Effector memory CD4-positive, alpha-beta T cell (primary cell): Measurements from ENCODE around the gene SH3D19.

Experiments
- DNase-seq, 3 donors: peaks; one replicate each; pipeline ENCODE4 v3.0.0-alpha.2; 2020
- H3K27ac ChIP-seq: 2 replicates; pipeline ENCODE4 v1.7.0; 2013; ENCODE audit warnings: mild to moderate bottlenecking, low read length, moderate library complexity; ENCODE audit not compliant: insufficient read depth, poor library complexity, severe bottlenecking
- H3K27me3 ChIP-seq: replicated peaks from 2 replicates; pipeline ENCODE4 v1.7.0; 2013; ENCODE audit warnings: mild to moderate bottlenecking, low read length; ENCODE audit not compliant: insufficient read depth, control insufficient read depth, poor library complexity, severe bottlenecking
- H3K36me3 ChIP-seq: 2 replicates; pipeline ENCODE4 v1.7.0; 2013; ENCODE audit warnings: mild to moderate bottlenecking, low read length, moderate library complexity; ENCODE audit not compliant: control insufficient read depth, insufficient read depth
- H3K4me1 ChIP-seq: 2 replicates; pipeline ENCODE4 v1.7.0; 2013; ENCODE audit warnings: low read length, mild to moderate bottlenecking; ENCODE audit not compliant: control insufficient read depth, insufficient read depth, poor library complexity, severe bottlenecking
- H3K4me3 ChIP-seq: 2 replicates; pipeline ENCODE4 v1.7.0; 2013; ENCODE audit warnings: low read length, low read depth, mild to moderate bottlenecking; ENCODE audit not compliant: insufficient read depth, poor library complexity, severe bottlenecking
- H3K9me3 ChIP-seq: 2 replicates; pipeline ENCODE4 v1.7.0; 2013; ENCODE audit warnings: mild to moderate bottlenecking, low read length, moderate library complexity; ENCODE audit not compliant: control insufficient read depth

Gene SH3D19

DNA sequence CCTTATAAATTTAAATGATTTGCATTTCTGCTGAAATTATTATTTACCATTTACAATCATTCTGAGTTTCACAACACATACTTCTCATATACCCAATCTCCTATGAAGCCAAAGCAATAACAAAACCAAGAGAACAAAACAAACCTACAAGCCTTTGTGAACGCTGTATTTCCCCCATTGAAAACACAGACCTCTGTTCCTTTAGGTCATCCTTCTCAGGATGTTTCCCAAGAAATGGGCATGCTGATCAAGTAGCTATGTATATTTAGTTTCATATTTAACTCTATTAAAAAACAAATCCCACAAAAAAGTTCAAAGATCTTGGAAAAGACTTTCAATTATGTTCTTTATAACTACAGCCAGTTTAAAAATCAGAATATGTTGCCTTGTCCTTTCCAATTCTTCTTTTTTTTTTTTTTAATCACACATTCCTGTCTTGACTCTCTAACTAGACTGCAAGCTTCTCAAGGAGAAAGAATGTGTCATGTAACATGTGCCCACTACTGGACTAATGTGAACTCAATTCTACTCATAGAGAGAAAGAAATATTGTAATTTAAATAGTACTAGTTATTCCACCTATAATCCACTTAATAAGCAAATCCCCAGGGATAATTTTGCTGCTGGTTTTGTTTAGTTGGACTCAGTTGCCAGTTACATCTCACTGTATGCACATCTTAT lies 132.7 kb downstream of the SH3D19 start:
- Histone ChIP-seq H3K27me3 (no peaks in the 10 kb centered on the region), H3K9me3 (no peaks in the 10 kb centered on the region), H3K4me1 (no peaks in the 10 kb centered on the region), H3K36me3 (no peaks in the 10 kb centered on the region), H3K27ac (no peak overlapping the region), H3K4me3 (no peak overlapping the region)
- no peak for DNase-seq

DNA sequence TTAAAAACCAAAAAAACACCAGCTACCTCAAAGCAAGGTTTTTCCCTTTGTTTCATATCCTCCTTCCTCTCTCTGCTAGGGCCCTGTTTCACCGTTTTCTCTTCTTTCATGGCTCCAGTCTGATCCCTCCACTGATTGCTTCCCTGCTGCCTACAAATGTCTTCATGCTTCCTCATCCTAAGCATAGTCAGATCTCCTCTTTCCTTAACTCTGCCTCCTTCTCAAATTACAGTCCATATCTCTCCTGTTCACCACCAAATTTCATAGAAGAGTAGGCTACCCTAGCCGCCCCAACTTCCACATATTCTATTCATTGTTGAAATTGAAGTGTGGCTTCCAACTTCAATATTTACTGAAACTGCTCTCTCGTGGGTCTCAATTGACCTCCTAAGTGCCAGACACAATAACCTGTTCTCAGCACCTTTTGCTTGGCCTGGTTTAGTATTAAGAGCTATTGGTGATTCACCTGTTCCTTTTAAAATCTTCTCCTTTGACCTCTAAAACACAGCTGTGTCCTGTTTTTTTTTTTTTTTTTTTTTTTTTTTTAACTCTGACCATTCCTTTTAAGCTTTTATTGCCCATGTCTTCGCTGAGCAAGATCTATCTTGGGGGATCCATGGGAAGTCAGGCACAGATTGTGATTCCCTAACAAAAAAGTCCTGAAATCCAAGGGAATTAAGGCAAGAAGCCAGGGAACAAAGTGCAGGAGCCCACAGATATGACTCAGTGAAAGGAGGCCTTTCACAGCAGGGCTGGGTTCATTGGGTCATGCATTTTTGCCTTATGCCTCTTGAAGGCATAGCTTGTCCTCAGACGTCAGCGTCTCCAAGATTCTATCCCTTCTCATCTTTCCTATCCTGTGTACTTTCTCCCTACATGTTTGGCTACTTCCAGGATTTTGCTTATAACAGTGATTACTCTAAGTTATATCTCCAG lies 140.6 kb downstream of the SH3D19 start:
- Histone ChIP-seq H3K9me3 (no peaks in the 10 kb centered on the region), H3K4me1 (no peaks in the 10 kb centered on the region), H3K27ac (no peak overlapping the region), H3K4me3 (no peak overlapping the region), H3K36me3 (no peaks in the 10 kb centered on the region), H3K27me3 (no peaks in the 10 kb centered on the region)
- no peak for DNase-seq

DNA sequence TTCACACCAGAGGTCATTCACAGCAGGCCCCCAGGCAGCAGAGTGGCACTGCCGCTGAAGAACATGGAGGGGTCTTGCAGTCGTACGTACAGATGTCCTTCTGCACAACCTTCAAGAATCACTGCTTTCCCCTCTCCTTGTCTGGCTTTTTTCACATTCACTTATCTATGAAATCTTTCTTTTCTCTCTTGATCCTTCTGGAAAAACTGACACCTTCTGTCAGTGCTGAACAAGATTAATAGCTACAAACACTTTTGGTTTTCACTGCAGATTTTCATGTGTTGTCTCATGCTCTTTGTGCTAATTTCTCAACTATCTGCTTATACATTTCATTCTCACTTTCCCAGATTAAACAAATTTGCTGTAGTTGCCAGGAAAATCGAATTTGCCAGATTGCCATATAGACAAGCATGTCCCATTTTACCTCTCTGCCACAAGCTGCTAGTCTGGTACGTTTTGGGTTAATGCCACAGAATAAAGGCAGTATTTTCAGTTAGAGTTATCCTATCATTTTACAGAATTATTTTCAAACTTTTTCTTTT lies 142.9 kb downstream of the SH3D19 start:
- no peak for DNase-seq
- Histone ChIP-seq H3K9me3 (no peaks in the 10 kb centered on the region), H3K27me3 (no peaks in the 10 kb centered on the region), H3K27ac (no peak overlapping the region), H3K36me3 (no peaks in the 10 kb centered on the region), H3K4me3 (no peak overlapping the region), H3K4me1 (no peaks in the 10 kb centered on the region)

DNA sequence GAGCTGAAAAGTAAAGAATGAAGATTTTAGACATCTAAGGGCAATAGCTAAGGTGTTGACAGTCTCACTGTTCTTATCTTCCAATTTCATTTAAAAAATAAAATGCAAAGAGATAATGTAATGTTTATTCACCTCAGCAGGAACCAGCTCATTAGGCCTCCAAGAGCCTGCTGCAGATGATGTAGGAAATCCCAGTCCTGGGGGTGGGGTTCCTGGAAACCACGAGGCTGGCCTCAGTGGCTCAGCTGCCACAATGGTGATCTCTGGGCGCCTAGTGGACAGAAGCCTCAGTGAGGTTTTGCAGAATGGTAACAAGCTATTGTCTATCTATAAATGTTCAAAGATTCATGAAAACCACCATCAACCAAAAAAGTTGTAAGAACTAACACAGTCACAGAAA lies 148.7 kb downstream of the SH3D19 start:
- Histone ChIP-seq H3K4me3 (no peak overlapping the region), H3K4me1 (no peaks in the 10 kb centered on the region), H3K27ac (no peak overlapping the region), H3K36me3 (no peaks in the 10 kb centered on the region), H3K9me3 (no peaks in the 10 kb centered on the region), H3K27me3 (no peaks in the 10 kb centered on the region)
- DNase-seq = no peak

DNA sequence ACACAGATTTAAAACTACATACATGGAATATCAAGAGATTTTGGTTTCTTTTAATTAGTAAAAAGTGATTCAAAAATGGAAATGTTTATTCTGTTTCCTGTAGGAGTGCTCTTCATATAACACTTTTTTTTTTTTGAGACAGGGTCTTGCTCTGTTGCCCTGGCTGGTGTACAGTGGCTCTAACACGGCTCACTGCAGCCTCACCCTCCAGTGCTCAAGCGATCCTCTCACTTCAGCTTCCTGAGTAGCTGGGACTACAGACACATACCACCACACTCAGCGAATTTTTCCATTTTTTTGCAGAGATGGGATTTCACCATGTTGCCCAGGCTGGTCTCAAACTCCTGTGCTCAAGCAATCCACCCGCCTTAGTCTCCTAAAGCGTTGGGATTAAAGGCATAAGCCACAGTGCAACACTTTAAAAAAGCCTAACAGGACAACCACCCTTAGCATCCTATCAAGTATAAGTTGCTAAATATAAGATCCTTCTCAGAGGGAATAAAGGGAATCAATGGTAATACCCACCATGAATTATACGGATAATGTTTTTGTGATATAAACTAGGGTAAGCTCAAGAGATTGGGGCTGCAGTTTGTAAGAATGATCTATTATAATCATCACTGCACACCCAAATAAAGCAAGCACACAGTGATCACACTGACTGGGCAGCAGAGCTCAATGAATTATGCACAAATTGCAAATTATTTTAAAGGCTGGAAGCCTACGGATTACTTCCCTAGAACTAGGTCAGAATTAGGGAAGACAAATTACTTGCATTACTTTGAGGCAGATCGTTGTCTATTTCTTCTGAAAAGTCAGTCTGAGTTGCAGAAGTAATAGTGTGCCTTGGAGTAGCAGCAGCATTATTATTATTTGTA lies 149.4 kb downstream of the SH3D19 start:
- Histone ChIP-seq H3K9me3 (no peaks in the 10 kb centered on the region), H3K36me3 (no peaks in the 10 kb centered on the region), H3K27me3 (no peaks in the 10 kb centered on the region), H3K27ac (no peak overlapping the region), H3K4me1 (no peaks in the 10 kb centered on the region), H3K4me3 (no peak overlapping the region)
- no peak for DNase-seq

DNA sequence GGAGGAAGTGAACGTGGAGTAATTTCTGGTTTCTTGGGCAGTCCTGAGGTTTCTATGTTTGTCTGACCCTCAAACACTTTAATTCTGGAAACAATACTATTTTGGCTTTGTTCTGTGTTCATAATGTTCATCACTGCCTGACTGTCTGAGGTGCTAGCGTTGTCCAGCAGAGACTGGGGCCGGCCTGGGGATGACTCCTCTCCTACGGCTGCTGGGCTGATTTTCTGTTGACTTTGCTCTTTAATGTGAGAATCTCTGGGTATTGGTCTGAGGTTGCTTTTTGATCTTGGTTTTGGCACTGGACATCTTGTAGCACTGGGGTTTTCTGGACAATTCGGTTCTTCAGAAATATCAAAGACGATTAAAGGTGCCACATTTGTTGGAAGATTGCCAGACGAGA lies 150.2 kb downstream of the SH3D19 start:
- Histone ChIP-seq H3K4me3 (no peak overlapping the region), H3K4me1 (no peaks in the 10 kb centered on the region), H3K27ac (no peak overlapping the region), H3K36me3 (no peaks in the 10 kb centered on the region), H3K27me3 (no peaks in the 10 kb centered on the region), H3K9me3 (no peaks in the 10 kb centered on the region)
- DNase-seq = no peak

DNA sequence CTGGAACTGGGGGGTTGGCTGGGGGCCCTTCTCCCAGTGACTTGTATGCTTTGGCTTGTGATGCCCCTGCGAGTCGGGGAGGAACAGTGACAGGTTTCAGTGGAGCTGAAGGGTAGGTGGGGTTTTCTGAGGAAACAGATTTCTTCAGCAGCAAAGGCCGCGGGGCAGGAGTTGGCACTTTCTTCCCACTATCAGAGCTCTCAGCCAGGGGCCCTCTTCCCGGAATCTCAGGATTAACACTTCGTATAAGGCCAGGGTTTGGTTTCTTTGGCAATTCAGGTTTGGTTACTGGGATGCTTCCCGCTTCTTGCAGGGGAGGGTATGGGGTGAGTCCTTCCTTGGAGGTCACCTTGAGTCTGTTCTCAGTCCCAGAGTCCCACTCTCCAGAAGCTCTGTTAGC lies 150.6 kb downstream of the SH3D19 start:
- H3K4me1 ChIP-seq = no peaks in the 10 kb centered on the region
- H3K27me3 ChIP-seq = no peaks in the 10 kb centered on the region
- DNase-seq = no peak
- H3K9me3 ChIP-seq = no peaks in the 10 kb centered on the region
- no peak overlapping the region for H3K4me3 ChIP-seq
- no peaks in the 10 kb centered on the region for H3K36me3 ChIP-seq
- no peak overlapping the region for H3K27ac ChIP-seq

DNA sequence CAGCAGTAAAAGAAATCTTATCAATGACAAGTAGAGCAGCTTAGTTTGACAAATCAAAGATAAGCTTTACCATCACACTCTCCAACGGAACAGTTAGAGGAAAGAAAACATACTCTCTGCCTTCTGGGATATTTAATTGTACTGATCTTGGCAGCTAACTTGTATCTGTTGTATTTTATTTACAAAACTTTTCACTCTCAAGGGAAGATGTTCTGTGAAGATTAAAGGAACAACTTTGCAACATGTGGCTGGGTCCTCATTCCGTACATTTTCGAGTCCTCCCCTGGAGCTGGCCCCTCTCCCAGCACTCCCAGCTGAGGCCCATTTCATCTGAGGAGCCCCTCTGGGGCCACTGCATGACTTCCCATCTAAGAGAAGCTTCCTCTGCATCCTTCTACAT lies 151.5 kb downstream of the SH3D19 start:
- no peak overlapping the region for H3K27ac ChIP-seq
- H3K27me3 ChIP-seq = no peaks in the 10 kb centered on the region
- no peak for DNase-seq
- H3K9me3 ChIP-seq = no peaks in the 10 kb centered on the region
- H3K4me3 ChIP-seq = no peak overlapping the region
- no peaks in the 10 kb centered on the region for H3K4me1 ChIP-seq
- no peaks in the 10 kb centered on the region for H3K36me3 ChIP-seq

DNA sequence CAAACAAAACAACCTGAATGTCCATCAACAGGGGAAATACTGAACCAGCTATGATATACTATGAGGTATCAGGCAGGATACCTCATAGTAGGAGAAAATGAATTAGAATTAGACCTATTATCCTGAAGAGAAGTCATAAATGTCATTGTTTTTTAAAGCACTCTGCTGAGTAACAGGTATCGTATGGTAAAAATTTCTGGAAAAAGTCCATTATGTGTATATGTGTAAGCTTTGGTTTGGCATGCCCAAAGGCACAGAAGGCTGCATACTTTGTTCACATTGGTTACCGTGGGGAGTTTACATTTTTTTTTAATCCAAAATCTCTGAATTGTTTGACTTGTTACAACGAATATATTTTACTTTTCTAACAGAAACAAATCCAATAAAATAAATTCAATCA lies 155.5 kb downstream of the SH3D19 start:
- Histone ChIP-seq H3K4me1 (no peaks in the 10 kb centered on the region), H3K27ac (no peak overlapping the region), H3K36me3 (no peaks in the 10 kb centered on the region), H3K4me3 (no peak overlapping the region), H3K9me3 (no peaks in the 10 kb centered on the region), H3K27me3 (no peaks in the 10 kb centered on the region)
- no peak for DNase-seq
